ENCODE results near the gene PM20D2.

GRCh38 chr6:89122625-89123024 lies 23.2 kb upstream of the PM20D2 start:
- TF ChIP-seq, protein P1, sequence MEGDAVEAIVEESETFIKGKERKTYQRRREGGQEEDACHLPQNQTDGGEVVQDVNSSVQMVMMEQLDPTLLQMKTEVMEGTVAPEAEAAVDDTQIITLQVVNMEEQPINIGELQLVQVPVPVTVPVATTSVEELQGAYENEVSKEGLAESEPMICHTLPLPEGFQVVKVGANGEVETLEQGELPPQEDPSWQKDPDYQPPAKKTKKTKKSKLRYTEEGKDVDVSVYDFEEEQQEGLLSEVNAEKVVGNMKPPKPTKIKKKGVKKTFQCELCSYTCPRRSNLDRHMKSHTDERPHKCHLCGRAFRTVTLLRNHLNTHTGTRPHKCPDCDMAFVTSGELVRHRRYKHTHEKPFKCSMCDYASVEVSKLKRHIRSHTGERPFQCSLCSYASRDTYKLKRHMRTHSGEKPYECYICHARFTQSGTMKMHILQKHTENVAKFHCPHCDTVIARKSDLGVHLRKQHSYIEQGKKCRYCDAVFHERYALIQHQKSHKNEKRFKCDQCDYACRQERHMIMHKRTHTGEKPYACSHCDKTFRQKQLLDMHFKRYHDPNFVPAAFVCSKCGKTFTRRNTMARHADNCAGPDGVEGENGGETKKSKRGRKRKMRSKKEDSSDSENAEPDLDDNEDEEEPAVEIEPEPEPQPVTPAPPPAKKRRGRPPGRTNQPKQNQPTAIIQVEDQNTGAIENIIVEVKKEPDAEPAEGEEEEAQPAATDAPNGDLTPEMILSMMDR (IDR thresholded peaks at IDR 0.05; ENCODE audit: insufficient read depth, low read length): peak; percentile 31
- TF ChIP-seq POLR2AphosphoS5 (IDR thresholded peaks at IDR 0.05; ENCODE audit: low read depth) (no peak), REST (IDR thresholded peaks at IDR 0.05; ENCODE audit: insufficient replicate concordance, low read depth) (no peak), SPI1 (IDR thresholded peaks at IDR 0.05; ENCODE audit: borderline replicate concordance, low read depth) (no peak)
